ENCODE results near the gene CDK14.

- TF ChIP-seq CTCF (IDR thresholded peaks at IDR 0.05) (no peak), POLR2A (IDR thresholded peaks at IDR 0.05) (no peak)
Observed at GRCh38 chr7:91248996-91249395, 652.9 kb downstream of the CDK14 start.

Measured in esophagus squamous epithelium (tissue), 4 donors.